SU-DHL-6 (cell line): Measurements from ENCODE around the gene MRPS35.

Source experiments
- H2AFZ ChIP-seq: fragments of 200-600 bp; sonication (generic); 2 replicates; pipeline ENCODE4 v1.6.1; 2014; ENCODE audit warnings: low read depth, mild to moderate bottlenecking, moderate library complexity, mixed read lengths, antibody characterized with exemption, low read length; ENCODE audit not compliant: severe bottlenecking
- H3F3A ChIP-seq: fragments of 200-600 bp; shearing (Covaris generic); 2 replicates; pipeline ENCODE4 v1.6.0; 2016; ENCODE audit warnings: antibody characterized with exemption, mild to moderate bottlenecking; ENCODE audit not compliant: insufficient read depth
- H3K27ac ChIP-seq: fragments of 200-600 bp; sonication (generic); 2 replicates; pipeline ENCODE4 v1.5.1; 2016; ENCODE audit warnings: low read depth, mild to moderate bottlenecking, low read length, moderate library complexity, mixed read lengths
- H3K27me3 ChIP-seq: fragments of 200-600 bp; sonication (generic), shearing (Covaris generic); 2 replicates; pipeline ENCODE4 v1.6.0; 2014; ENCODE audit warnings: mild to moderate bottlenecking, low read length
- H3K36me3 ChIP-seq: fragments of 200-600 bp; sonication (generic); 2 replicates; pipeline ENCODE4 v1.6.1; 2014; ENCODE audit warnings: mild to moderate bottlenecking, low read length, mixed read lengths
- H3K4me2 ChIP-seq: fragments of 300-600, 200-600 bp; shearing (Covaris generic), sonication (generic); 2 replicates; pipeline ENCODE4 v1.6.0; 2014; ENCODE audit warnings: low read length, low read depth, mild to moderate bottlenecking; ENCODE audit not compliant: poor library complexity, severe bottlenecking
- H3K4me3 ChIP-seq: fragments of 200-600 bp; sonication (generic); 2 replicates; pipeline ENCODE4 v1.5.1; 2014; ENCODE audit warnings: antibody characterized with exemption, low read length, mild to moderate bottlenecking, mixed read lengths; ENCODE audit not compliant: insufficient read depth, poor library complexity, severe bottlenecking
- H3K79me2 ChIP-seq: fragments of 200-600 bp; sonication (generic); 2 replicates; pipeline ENCODE4 v1.6.1; 2014; ENCODE audit warnings: mild to moderate bottlenecking, low read length, moderate library complexity; ENCODE audit not compliant: insufficient read depth
- H3K9ac ChIP-seq: fragments of 200-600 bp; sonication (generic); 2 replicates; pipeline ENCODE4 v1.7.0; 2014; ENCODE audit warnings: mild to moderate bottlenecking, low read length
- H3K9me2 ChIP-seq: fragments of 200-600 bp; sonication (generic); replicated peaks from 2 replicates; pipeline ENCODE4 v1.6.1; 2014; ENCODE audit warnings: low read length; ENCODE audit not compliant: insufficient read depth
- H3K9me3 ChIP-seq: fragments of 200-600 bp; sonication (generic); 2 replicates; pipeline ENCODE4 v1.6.1; 2014; ENCODE audit warnings: low read length, mixed read lengths; ENCODE audit not compliant: insufficient read depth
- H4K20me1 ChIP-seq: fragments of 200-600 bp; sonication (generic); 2 replicates; pipeline ENCODE4 v1.6.1; 2014; ENCODE audit warnings: low read depth, mild to moderate bottlenecking, antibody characterized with exemption, low read length, moderate library complexity, mixed read lengths
- EZH2phosphoT487 ChIP-seq: fragments of 200-600 bp; sonication (generic), shearing (Covaris generic); conservative IDR thresholded peaks from 2 replicates; pipeline ENCODE4 v1.6.1; 2018; ENCODE audit warnings: mild to moderate bottlenecking, antibody characterized with exemption, low read length, moderate library complexity, mixed read lengths
- TF ChIP-seq, protein P1 (sequence below): fragments of 200-600 bp; sonication (generic); IDR thresholded peaks from one replicate; pipeline ENCODE4 v1.5.1; 2017; ENCODE audit warnings: antibody characterized with exemption, mild to moderate bottlenecking, low read length, moderate library complexity; ENCODE audit not compliant: insufficient read depth, poor library complexity, severe bottlenecking

The MRPS35 gene

DNA sequence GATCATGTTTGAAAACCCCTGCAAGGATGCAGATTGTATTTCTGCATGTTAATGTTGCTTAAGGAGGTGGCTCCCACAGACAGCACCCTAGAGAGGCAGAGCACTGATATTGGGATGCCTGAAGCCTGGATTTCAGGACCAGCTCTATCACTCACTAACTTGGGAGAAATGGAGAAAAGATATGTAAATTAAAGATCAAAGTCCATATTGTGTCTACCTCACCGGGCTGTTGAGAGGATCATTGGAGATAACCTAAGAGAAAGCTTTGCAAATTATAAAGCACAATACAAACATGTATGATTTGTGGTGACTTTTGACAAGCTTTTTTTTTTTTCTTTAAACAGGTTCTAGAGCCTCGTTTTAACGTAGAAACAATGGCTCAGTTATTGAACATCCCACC, 22.0 kb upstream of the MRPS35 start:
- Histone ChIP-seq H3K9ac (no peak overlapping the region), H3F3A (no peaks in the 10 kb centered on the region), H3K9me2 (no peaks in the 10 kb centered on the region), H2AFZ (no peak overlapping the region), H3K4me2 (no peak overlapping the region), H3K27me3 (no peaks in the 10 kb centered on the region), H3K79me2 (no peaks in the 10 kb centered on the region), H3K9me3 (no peaks in the 10 kb centered on the region), H3K36me3 (no peaks in the 10 kb centered on the region), H3K4me3 (no peak overlapping the region), H3K27ac (no peak overlapping the region), H4K20me1 (no peaks in the 10 kb centered on the region)
- no peak for TF ChIP-seq EZH2phosphoT487
- TF ChIP-seq, protein P1, sequence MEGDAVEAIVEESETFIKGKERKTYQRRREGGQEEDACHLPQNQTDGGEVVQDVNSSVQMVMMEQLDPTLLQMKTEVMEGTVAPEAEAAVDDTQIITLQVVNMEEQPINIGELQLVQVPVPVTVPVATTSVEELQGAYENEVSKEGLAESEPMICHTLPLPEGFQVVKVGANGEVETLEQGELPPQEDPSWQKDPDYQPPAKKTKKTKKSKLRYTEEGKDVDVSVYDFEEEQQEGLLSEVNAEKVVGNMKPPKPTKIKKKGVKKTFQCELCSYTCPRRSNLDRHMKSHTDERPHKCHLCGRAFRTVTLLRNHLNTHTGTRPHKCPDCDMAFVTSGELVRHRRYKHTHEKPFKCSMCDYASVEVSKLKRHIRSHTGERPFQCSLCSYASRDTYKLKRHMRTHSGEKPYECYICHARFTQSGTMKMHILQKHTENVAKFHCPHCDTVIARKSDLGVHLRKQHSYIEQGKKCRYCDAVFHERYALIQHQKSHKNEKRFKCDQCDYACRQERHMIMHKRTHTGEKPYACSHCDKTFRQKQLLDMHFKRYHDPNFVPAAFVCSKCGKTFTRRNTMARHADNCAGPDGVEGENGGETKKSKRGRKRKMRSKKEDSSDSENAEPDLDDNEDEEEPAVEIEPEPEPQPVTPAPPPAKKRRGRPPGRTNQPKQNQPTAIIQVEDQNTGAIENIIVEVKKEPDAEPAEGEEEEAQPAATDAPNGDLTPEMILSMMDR = no peak

DNA sequence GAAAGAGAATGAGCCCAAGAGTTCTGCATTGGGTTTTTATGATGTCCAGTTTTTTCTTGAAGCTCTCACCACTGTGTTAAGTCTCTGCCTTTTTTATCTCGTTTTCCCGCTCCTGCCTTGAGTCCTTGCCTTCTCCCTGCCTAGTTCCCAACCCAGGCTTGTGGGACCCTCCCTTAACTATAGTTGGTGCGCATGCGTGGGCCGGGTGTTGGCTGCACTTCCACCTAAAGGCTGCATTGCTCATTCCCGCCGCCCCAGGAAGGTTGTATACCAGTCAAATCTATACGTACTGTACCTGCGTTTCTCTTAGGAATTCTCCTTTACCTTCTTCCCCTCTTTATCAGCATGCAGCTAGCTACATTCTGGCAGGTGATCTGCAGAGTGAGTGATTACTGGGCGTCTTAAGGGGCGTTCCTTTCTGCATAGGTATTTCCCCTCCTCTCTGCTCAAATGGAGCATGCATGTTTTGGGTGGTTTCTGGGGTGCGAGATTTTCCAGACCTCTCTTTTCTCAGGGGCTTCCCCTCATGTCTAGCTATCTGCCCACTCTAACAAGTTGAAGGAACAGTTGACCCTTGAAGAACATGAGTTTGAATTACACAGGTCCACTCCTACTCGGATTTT, 21.0 kb upstream of the MRPS35 start:
- Histone ChIP-seq H4K20me1 (no peaks in the 10 kb centered on the region), H2AFZ (no peak overlapping the region), H3K9me3 (no peaks in the 10 kb centered on the region), H3K9ac (no peak overlapping the region), H3F3A (no peaks in the 10 kb centered on the region), H3K4me3 (no peak overlapping the region), H3K27ac (no peak overlapping the region), H3K4me2 (no peak overlapping the region), H3K27me3 (no peaks in the 10 kb centered on the region), H3K79me2 (no peaks in the 10 kb centered on the region), H3K9me2 (no peaks in the 10 kb centered on the region), H3K36me3 (no peaks in the 10 kb centered on the region)
- TF ChIP-seq, protein P1 = no peak
- no peak for TF ChIP-seq EZH2phosphoT487

DNA sequence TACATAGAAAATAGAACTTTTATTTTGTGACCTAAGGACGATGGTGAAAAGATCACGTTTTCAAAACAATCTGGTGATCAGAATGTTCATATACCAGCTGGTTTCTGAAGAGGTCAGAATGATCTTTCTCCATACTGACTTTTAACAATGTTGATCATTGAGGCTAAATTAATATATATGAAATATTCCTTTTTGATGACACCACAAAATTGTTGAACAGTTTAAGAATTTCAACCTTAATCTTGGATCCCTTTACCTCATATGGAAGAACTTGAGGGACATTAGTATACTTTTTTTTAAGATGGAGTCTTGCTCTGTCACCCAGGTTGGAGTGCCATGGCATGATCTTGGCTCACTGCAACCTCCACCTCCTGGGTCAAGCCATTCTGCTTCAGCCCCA, 17.2 kb upstream of the MRPS35 start:
- no peaks in the 10 kb centered on the region for H3K36me3 ChIP-seq

More for the DNA sequence above, 17.2 kb upstream of the MRPS35 start:
- H3K27me3 ChIP-seq = no peaks in the 10 kb centered on the region
- H3K9ac ChIP-seq = no peak overlapping the region
- H3K4me2 ChIP-seq = no peak overlapping the region
- H3K9me2 ChIP-seq = no peaks in the 10 kb centered on the region
- no peak overlapping the region for H2AFZ ChIP-seq
- H3K9me3 ChIP-seq = no peaks in the 10 kb centered on the region
- H4K20me1 ChIP-seq = no peaks in the 10 kb centered on the region
- no peaks in the 10 kb centered on the region for H3F3A ChIP-seq
- H3K79me2 ChIP-seq = no peaks in the 10 kb centered on the region
- H3K27ac ChIP-seq = no peak overlapping the region
- H3K4me3 ChIP-seq = no peak overlapping the region
- no peak for TF ChIP-seq EZH2phosphoT487
- TF ChIP-seq, protein P1 = no peak
